ENCODE measurements around the gene ASCL5.

The ASCL5 gene

DNA sequence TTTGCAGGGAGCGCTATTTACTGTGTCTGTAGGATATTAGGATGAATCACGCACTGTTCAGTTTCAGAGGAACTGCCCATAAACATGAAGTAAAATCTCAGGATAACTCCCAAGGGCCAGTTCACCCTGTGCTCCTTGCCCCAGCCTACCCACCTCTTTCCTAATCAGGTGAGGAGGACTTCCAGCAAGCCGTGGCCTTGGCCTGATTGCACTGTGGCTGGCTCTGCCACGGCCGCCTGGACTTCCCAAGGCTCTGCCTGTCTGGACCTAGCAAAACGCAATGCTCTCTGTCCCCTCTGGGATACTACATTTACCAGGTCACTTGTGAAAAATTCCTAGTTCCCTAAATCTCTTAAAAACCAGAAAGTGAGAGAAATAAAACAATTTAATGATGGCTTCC lies 7.4 kb upstream of the ASCL5 start:
- no peak for DNase-seq (ENCODE audit: low read depth)
- TF ChIP-seq, protein P1, sequence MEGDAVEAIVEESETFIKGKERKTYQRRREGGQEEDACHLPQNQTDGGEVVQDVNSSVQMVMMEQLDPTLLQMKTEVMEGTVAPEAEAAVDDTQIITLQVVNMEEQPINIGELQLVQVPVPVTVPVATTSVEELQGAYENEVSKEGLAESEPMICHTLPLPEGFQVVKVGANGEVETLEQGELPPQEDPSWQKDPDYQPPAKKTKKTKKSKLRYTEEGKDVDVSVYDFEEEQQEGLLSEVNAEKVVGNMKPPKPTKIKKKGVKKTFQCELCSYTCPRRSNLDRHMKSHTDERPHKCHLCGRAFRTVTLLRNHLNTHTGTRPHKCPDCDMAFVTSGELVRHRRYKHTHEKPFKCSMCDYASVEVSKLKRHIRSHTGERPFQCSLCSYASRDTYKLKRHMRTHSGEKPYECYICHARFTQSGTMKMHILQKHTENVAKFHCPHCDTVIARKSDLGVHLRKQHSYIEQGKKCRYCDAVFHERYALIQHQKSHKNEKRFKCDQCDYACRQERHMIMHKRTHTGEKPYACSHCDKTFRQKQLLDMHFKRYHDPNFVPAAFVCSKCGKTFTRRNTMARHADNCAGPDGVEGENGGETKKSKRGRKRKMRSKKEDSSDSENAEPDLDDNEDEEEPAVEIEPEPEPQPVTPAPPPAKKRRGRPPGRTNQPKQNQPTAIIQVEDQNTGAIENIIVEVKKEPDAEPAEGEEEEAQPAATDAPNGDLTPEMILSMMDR (IDR thresholded peaks at IDR 0.05; ENCODE audit: insufficient read depth, low read depth, low read length, missing control alignments): no peak
- H3K4me3 ChIP-seq (ENCODE audit: low read length): no peak overlapping the region

DNA sequence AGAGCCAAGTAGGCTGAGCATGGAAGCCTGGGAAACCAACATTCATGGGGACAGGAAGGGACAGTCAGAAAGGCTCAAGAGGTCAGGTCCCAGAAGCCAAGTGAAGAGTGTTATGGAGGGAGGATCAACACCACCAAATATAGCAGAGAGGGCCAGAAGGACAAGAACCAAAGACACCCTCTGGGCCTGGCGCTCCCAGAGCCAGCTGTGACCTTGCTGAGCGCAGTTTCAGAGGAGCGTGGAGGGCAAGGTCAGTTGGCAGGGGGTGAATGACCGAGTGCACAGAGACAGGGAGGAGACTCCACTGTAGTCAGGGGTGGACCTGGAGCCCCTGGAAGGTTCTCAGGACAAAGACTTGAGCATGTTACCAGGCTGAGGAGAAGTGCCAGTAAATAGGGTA lies 4.4 kb upstream of the ASCL5 start:
- TF ChIP-seq, protein P1 (IDR thresholded peaks at IDR 0.05; ENCODE audit: insufficient read depth, low read depth, low read length, missing control alignments): no peak
- H3K4me3 ChIP-seq (ENCODE audit: low read length): no peak overlapping the region
- DNase-seq (ENCODE audit: low read depth): no peak

DNA sequence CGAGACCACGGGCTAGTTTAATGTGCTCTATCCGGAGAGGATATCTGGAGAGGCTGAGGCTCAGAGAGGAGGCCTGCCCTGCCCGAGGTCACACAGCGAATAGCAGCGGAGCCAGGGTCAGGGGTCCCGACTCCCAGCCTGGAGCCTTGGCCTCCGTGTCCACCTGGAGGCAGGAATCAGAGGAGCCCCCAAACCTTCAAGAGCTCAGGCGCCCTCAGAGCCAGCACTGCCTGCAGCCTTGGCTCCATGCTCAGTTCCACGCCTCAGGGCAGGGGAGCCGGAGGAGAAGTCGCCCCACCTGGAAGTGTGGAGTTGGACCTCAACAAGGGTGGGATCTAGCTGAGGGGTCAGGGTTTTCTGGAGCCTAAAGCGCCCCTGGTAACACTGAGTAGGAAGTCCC lies 2.0 kb upstream of the ASCL5 start:
- TF ChIP-seq, protein P1 (IDR thresholded peaks at IDR 0.05; ENCODE audit: insufficient read depth, low read depth, low read length, missing control alignments): no peak
- no peak for DNase-seq (ENCODE audit: low read depth)
- no peak overlapping the region for H3K4me3 ChIP-seq (ENCODE audit: low read length)

- H3K4me3 ChIP-seq (ENCODE audit: low read length): no peak overlapping the region
- TF ChIP-seq, protein P1 (IDR thresholded peaks at IDR 0.05; ENCODE audit: insufficient read depth, low read depth, low read length, missing control alignments): no peak
- no peak for DNase-seq (ENCODE audit: low read depth)
Observed at GRCh38 chr1:201128476-201128875, 1.5 kb upstream of the ASCL5 start.

DNA sequence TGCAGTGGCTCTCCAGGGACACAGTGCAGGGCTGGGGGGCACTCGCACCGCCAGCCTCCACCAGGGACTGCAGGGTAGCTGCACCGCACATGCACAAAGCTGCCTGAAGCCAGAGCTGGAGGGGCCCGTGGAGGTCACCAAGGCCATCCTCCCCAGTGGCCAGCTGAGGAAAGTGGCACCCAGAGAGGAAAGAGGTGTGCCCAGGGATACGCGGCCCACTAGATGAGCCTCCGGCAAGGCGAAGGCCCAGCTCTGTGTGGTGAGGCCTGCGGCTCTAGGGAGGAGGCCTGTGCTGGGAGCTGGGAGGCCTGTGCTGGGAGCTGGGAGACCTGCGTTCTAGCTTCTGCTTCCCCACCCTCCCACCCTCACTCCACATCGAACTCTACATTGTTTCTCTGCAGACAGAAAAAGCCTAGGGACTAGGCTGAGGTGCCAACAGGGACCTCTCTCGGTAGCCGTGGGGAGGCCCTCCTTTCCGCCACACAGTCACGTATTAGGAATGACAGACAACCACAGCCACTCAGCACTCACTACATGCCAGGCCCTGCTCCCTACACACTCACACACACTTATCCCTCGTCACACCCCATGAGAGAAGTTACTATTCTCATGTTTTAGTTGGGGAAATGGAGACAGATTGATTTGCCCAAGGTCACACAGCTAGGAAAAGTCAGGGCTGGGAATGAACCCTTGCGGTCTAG lies 921 bp upstream of the ASCL5 start:
- H3K4me3 ChIP-seq (ENCODE audit: low read length): no peak overlapping the region
- TF ChIP-seq, protein P1 (IDR thresholded peaks at IDR 0.05; ENCODE audit: insufficient read depth, low read depth, low read length, missing control alignments): no peak

DNA sequence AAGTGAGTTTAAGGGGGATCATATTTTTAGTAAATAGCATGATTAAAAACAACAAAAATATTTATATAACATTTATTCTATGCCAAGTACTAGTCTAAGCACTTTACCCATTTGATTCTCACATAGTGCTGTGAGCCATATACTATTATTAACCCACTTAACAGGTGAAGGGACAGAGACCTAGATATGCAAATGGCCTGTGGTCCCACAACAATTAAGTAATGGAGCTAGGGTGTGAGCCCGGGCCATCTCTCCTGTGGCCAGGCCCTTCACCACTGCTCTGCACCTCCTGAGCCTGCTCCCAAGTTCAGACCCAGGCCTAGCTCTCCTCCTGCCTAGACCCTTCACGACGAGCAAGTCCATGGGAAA lies 537 bp downstream of the ASCL5 start:
- H3K4me3 ChIP-seq (ENCODE audit: low read length): no peak overlapping the region
- DNase-seq (ENCODE audit: low read depth): no peak
- TF ChIP-seq, protein P1 (IDR thresholded peaks at IDR 0.05; ENCODE audit: insufficient read depth, low read depth, low read length, missing control alignments): no peak

More for the DNA sequence above, 921 bp upstream of the ASCL5 start:
- peak; percentile 50 for DNase-seq (ENCODE audit: low read depth)

- no peak for DNase-seq (ENCODE audit: low read depth)
- H3K4me3 ChIP-seq (ENCODE audit: low read length): no peak overlapping the region
- TF ChIP-seq, protein P1 (IDR thresholded peaks at IDR 0.05; ENCODE audit: insufficient read depth, low read depth, low read length, missing control alignments): no peak
Observed at GRCh38 chr1:201125800-201126199, 1.2 kb downstream of the ASCL5 start.

All from epithelial cell of esophagus (primary cell).